DOHH2 (cell line): Measurements from ENCODE around the gene LCN15.

Source experiments
- H3F3A ChIP-seq: fragments of 200-600 bp; sonication (generic), shearing (Covaris generic); 2 replicates; pipeline ENCODE4 v1.6.0; 2016; ENCODE audit warnings: antibody characterized with exemption, mild to moderate bottlenecking; ENCODE audit not compliant: control insufficient read depth, insufficient read depth
- H3K27ac ChIP-seq: fragments of 200-600 bp; sonication (generic); 2 replicates; pipeline ENCODE4 v1.5.1; 2014; ENCODE audit warnings: low read depth, mild to moderate bottlenecking, low read length, moderate library complexity
- H3K27me3 ChIP-seq: fragments of 200-600 bp; sonication (generic); 2 replicates; pipeline ENCODE4 v1.6.1; 2014; ENCODE audit warnings: mild to moderate bottlenecking, low read length, mixed read lengths; ENCODE audit not compliant: control insufficient read depth
- H3K36me3 ChIP-seq: fragments of 200-600 bp; sonication (generic); 2 replicates; pipeline ENCODE4 v1.6.1; 2014; ENCODE audit warnings: mild to moderate bottlenecking, low read length, moderate library complexity, mixed read lengths; ENCODE audit not compliant: control insufficient read depth
- H3K4me1 ChIP-seq: fragments of 200-600 bp; sonication (generic); 2 replicates; pipeline ENCODE4 v1.6.1; 2014; ENCODE audit warnings: mild to moderate bottlenecking, low read length, mixed read lengths; ENCODE audit not compliant: control insufficient read depth
- H3K4me2 ChIP-seq: fragments of 200-600 bp; sonication (generic); 2 replicates; pipeline ENCODE4 v1.6.0; 2014; ENCODE audit warnings: mild to moderate bottlenecking, low read length, moderate library complexity
- H3K4me3 ChIP-seq: fragments of 200-600 bp; sonication (generic); 2 replicates; pipeline ENCODE4 v1.5.1; 2014; ENCODE audit warnings: mild to moderate bottlenecking, low read length, mixed read lengths
- H3K79me2 ChIP-seq: fragments of 200-600 bp; sonication (generic); 2 replicates; pipeline ENCODE4 v1.6.1; 2014; ENCODE audit warnings: mild to moderate bottlenecking, low read length, mixed read lengths; ENCODE audit not compliant: control insufficient read depth
- H3K9me2 ChIP-seq: fragments of 200-600 bp; sonication (generic); replicated peaks from 2 replicates; pipeline ENCODE4 v1.6.1; 2014; ENCODE audit warnings: mild to moderate bottlenecking, low read length, mixed read lengths; ENCODE audit not compliant: control insufficient read depth
- H3K9me3 ChIP-seq: fragments of 200-600 bp; sonication (generic); 2 replicates; pipeline ENCODE4 v1.6.1; 2014; ENCODE audit warnings: antibody characterized with exemption, low read length, mixed read lengths; ENCODE audit not compliant: control insufficient read depth, insufficient read depth
- H4K20me1 ChIP-seq: fragments of 200-600 bp; sonication (generic); 2 replicates; pipeline ENCODE4 v1.6.0; 2014; ENCODE audit warnings: low read depth, mild to moderate bottlenecking, antibody characterized with exemption, low read length, moderate library complexity; ENCODE audit not compliant: control insufficient read depth, insufficient read depth
- CTCF ChIP-seq: fragments of 200-600 bp; sonication (generic); IDR thresholded peaks from one replicate; pipeline ENCODE4 v1.5.1; 2014; ENCODE audit warnings: antibody characterized with exemption, mild to moderate bottlenecking, low read depth, low read length; ENCODE audit not compliant: poor library complexity, severe bottlenecking
- EZH2phosphoT487 ChIP-seq: fragments of 200-600 bp; sonication (generic); IDR thresholded peaks from 2 replicates; pipeline ENCODE4 v1.6.1; 2017; ENCODE audit warnings: borderline replicate concordance, mild to moderate bottlenecking, antibody characterized with exemption, low read length, moderate library complexity, mixed read lengths

Gene LCN15

DNA sequence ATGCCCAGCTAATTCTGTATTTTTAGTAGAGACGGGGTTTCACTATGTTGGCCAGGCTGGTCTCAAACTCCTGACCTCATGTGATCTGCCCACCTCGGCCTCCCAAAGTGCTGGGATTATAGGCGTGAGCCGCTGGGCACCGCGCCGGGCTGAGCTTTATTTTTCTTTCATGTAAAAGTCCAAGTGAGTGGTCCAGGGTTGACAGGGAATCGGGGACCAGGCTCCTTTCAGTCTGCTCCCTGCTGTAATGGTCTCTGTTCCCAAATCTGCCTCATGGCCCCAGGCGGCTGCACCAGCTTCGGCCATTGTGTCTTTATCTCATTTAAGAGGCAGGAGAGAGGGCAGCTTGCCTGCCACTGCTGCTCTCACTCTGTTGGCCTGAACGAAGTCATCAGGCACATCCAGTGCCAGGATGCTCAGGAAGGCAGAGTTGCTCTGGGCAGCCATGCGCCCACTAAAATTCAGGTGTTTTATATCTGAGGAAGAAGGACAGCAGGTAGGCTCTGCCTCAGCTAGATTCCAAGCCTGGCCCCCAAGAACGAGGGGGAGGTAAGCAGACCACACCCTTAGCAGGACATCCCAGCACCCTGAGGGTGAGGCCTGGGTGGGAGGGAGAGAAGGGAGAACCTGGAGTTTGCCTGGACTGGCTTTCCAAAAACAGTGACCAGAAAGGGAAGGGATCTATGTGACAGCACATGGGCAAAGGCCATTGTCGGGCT, 30.1 kb upstream of the LCN15 start:
- H3K9me2 ChIP-seq, result no peaks in the 10 kb centered on the region
- peaks cover 9% of the 10 kb centered on the region; the same call in 1 of the 2 replicates for H3K36me3 ChIP-seq
- H4K20me1 ChIP-seq, result no peaks in the 10 kb centered on the region
- H3K4me3 ChIP-seq, result no peak overlapping the region
- no peak overlapping the region for H3K27ac ChIP-seq
- H3K4me1 ChIP-seq, result peaks cover 38% of the 10 kb centered on the region
- peaks cover 3% of the 10 kb centered on the region; the same call in 1 of the 2 replicates for H3K79me2 ChIP-seq
- no peak for TF ChIP-seq CTCF
- TF ChIP-seq EZH2phosphoT487, result no peak
- peaks cover 13% of the 10 kb centered on the region for H3K27me3 ChIP-seq
- H3F3A ChIP-seq, result no peaks in the 10 kb centered on the region
- no peak overlapping the region for H3K4me2 ChIP-seq
- no peaks in the 10 kb centered on the region for H3K9me3 ChIP-seq

GRCh38 chr9:136793086-136793946, 29.0 kb upstream of the LCN15 start:
- Histone ChIP-seq H3K27me3 (peaks cover 3% of the 10 kb centered on the region; the same call in 1 of the 2 replicates), H3K4me1 (peaks cover 34% of the 10 kb centered on the region), H3K79me2 (peaks cover 3% of the 10 kb centered on the region; the same call in 1 of the 2 replicates), H3K4me3 (no peak overlapping the region), H3K9me3 (no peaks in the 10 kb centered on the region), H4K20me1 (no peaks in the 10 kb centered on the region), H3K9me2 (no peaks in the 10 kb centered on the region), H3K27ac (no peak overlapping the region), H3K36me3 (peaks cover 9% of the 10 kb centered on the region; the same call in 1 of the 2 replicates), H3K4me2 (no peak overlapping the region), H3F3A (no peaks in the 10 kb centered on the region)
- TF ChIP-seq EZH2phosphoT487 (no peak), CTCF (no peak)

- Histone ChIP-seq H3K4me3 (peak overlapping the region; percentile 77), H3F3A (no peaks in the 10 kb centered on the region), H3K4me2 (peak overlapping the region; percentile 86), H3K27me3 (peaks cover 5% of the 10 kb centered on the region; the same call in 1 of the 2 replicates), H3K79me2 (peaks cover 3% of the 10 kb centered on the region; the same call in 1 of the 2 replicates), H3K4me1 (peaks cover 37% of the 10 kb centered on the region), H3K36me3 (peaks cover 9% of the 10 kb centered on the region; the same call in 1 of the 2 replicates), H3K9me2 (no peaks in the 10 kb centered on the region), H3K9me3 (no peaks in the 10 kb centered on the region), H4K20me1 (no peaks in the 10 kb centered on the region), H3K27ac (no peak overlapping the region)
- TF ChIP-seq EZH2phosphoT487, result no peak
- no peak for TF ChIP-seq CTCF
These were observed 28.2 kb upstream of the LCN15 start for GRCh38 chr9:136792321-136793085.
